Middle frontal gyrus (tissue), 1 donor: Measurements from ENCODE around the gene PRLR.

Experiments used
- DNase-seq: peaks from one replicate; pipeline ENCODE4 v3.0.0-alpha.2; 2015; ENCODE audit warnings: low spot score; ENCODE audit errors: extremely low spot score

Gene PRLR

GRCh38 chr5:35236770-35237169, 6.5 kb upstream of the PRLR start:
- no peak for DNase-seq

DNA sequence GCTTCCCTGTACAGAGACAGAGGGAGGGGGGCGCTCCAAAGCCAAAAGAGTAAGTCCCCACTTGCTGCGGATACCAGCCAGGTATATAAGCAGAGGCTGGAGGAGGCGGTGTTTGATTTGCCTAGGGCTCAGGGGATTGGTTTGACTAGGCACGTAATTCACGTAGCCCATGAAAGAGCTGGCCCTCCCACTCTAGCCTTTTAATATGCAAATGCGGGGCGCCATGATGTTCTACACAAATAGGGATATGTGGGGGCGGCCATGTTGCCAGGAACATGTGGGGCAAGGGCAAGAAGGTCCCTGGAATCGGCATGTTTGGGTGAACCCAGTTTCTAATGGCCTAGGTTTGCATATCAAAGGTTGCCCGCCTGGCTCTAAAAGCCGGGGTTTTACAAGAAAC, 3.3 kb upstream of the PRLR start:
- no peak for DNase-seq

- no peak for DNase-seq
Measured at GRCh38 chr5:35233121-35233520, 2.8 kb upstream of the PRLR start.

GRCh38 chr5:35232124-35232523, 1.8 kb upstream of the PRLR start:
- DNase-seq: no peak

DNA sequence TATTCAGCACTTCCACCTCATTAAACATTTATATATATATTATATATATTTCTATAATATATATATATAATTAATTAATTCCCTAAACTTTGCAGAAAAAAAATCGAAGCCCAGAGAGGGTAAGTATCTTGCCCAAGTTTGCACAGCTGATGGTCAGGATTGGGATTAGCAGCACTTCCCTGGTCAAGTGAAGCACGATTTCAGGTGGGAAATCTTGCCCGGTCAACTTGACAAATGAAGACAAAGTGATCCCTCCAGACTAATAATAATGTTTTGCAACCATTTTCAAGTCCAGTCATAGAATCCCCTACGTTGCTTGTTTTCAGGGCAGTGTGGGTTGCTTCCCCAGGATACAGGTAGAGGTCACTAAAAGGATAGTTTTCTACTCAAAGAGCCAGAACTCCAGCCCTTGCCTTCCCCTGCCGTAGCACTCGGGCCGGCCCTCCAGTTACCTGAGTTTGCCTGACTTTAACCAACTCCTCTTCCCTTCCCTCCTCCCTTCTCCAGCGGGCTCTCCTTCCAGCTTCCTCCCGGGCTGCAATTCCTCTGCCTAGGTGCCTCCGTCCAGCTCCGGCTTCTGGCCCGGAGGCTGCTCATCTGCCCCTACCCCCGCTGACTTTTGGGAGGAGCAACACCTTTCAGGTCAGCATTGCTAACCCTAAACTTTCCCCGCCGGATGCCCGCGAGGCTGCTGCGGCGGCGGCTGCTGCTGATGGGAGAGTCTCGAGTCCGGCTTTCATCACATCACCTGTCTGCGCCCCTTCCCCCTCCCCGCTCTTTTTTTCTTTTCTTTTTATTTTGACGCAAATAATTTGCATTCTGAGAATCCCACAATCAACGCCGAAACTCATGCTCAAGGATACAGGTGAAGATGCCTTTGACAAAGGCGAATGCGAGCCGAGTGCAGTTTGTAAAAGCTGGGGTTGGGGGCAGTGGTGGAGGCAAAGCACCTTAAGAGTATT, 930 bp downstream of the PRLR start:
- DNase-seq: no peak

DNA sequence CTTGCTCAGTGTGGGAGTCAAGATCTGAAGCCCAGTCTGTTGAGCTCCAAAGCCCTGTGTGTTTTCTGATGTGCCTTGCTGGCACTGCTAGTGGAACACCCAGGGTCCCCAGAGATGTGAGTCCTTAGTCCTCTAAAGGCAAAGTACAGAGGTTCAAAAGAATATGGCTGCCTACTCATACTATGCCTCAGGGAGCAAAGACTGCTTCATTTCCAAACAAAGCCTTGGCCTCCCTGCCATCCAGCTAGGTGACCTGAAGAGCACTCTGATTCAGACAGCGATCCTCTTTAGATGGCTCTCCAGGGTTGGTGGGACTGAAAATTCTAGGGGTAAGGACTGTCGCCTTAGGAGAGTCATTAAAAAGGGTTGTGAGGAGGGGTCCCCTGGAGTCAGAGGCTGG, 2.0 kb downstream of the PRLR start:
- DNase-seq: no peak

GRCh38 chr5:35227720-35228119, 2.6 kb downstream of the PRLR start:
- DNase-seq: no peak

DNA sequence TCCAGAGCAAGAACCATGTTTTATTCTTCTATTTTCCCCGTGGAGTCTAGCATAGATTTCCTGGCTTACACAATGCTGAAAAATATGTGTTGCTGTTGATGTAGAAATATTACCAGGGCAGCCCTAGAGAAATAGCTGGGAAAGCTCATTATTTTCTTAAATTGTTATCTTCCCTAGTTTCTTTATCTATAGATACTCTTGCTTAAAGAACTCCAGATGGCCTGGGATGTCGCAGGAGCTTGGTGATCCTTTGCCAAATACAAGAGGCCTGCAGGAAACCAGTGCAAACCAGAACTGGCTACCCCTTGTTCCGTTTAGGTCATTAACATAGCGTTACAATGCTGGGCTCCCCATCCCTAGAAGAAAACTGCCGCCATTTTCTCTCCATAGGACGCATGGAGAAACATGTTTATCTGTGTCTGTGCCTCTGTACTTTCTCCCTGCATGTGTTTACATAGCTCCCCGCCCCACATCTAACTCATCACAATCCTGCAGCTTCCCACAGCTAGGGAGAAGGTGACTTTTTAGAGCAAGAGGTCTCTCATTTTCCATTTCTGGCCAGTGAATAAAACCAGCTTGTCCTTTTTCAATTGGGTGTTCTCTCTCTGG, 6.4 kb downstream of the PRLR start:
- DNase-seq: no peak

DNA sequence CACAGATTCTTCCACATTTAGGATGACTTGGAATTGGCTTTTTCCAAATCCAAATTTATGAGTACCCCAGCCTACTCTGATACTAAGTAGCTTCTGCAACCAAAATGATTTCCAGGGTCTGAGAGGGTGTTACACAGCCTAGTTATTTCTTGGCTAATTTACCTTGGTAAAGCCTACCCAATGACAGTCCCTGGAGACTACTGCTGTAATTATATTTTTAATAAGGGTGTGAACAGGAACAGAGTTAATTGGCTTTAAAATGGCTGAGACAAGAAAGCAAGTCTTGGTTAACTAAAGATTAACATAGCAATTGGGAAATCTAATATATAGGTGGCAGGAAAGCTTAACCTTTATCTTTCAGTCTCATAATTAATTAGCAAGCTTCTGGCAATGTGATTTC, 9.3 kb downstream of the PRLR start:
- DNase-seq: no peak

DNA sequence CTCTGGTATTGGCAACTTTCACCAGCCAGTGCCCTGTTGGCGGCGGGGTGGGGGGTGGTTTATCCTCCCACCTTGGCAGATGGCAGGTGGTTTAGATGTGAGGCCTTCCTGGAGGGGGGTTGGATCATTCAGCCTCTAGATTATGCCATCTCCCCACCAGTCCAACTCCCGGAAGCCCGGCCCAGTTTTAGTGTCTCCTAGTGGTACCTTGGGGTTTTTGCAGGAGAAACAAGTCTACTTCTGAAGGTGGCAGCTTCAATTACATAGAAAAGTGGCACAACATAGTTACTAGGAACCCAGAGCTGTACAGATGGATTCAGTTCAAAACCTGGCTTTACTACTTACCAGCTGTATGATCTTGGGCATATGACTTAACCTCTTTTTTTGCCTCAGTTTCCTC, 11.3 kb downstream of the PRLR start:
- no peak for DNase-seq

DNA sequence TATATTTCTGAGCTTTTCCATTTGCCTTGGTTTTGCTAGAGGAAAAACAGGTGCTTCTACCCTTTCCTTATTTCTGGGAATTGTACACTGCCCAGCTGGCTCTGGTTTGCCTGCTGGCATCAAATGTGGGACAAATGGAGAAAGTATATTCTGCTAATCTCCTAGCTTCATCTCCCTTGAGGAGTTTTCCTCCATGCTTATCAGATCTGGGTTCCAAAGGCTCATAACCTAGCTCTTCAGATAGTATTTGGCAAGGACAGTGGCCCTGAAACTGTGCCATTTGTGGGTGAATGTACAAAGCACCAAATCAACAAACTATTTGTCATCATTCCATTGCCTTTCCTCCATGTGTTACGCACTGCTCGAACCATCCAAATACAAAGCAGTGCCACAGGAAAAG, 16.2 kb downstream of the PRLR start:
- no peak for DNase-seq

DNA sequence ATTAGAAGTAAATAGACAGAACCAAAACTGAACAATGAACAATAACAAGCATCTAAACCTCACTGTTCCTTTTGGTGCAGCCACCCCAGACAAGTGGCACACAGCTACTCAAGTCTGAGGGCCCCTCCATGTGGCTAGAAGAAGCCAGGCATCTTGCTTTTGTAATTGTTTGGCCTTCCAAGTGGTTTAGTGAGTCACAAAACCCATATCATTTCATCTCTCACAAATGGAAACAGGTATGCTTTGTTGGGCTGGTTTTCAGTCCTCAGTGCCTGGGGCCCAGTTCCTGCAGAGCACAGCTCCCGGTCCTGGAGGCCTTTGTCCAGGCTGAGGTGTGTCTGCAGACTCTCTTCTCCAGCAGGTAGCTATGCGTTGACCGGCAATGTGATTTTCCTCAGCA, 16.7 kb downstream of the PRLR start:
- no peak for DNase-seq

DNA sequence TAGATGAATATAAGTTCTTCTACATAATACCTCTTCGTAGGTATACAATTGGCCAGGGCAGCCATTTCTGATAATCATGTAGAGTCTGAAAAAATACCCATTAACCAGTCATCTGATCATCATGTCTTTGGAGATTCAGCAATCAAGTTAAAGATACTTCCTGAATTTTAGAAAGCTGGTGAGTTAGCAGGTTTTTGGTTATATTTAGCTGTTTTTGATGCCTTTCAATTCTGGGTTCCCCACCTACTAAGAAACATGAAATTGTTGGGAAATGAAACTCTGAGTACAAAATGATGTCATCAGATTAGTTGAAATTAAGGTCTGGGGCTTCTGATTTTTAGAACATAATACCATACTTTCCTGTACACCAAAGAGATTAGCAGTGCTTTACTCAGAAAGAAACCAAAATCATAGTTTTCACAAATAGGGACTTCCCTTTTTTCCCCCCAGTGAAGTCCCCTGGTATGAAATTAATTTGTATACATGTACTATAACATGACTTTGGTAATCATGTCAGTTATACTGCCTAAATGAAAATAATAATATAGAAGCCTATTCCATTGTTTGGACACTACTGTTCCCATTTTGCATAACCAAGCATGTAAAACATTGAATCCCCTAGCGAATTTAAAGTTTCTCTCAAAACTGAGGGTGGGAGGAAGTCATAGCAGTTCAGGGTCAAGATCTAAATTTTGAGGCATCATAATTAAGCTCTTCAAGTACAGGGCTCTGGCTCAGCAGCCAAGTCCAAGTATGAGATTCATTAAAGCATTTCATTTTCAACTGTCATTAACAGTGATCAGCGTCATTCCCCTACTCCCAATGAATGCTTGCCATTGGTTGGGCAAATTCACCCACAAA, 17.9 kb downstream of the PRLR start:
- no peak for DNase-seq

GRCh38 chr5:35209862-35210261, 20.4 kb downstream of the PRLR start:
- no peak for DNase-seq

GRCh38 chr5:35205606-35206005, 24.7 kb downstream of the PRLR start:
- DNase-seq: no peak

DNA sequence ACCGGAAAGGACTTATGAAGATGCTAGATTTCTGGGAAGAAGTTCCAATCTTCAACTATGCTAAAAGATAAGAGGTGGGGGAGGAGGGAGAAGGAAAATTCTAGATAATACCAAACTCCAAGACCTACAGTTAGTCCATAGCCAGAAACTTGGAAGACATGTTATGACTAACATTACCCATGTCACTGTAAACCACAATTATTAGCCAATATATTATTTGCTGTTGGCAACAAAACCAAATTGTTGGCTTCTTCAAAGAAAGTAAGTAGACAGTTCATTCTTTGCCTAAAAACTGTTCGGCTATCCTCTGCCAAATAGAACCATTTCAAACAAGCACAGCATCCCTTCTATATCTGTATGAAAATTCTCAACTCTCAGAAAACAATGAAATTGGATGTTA, 25.1 kb downstream of the PRLR start:
- DNase-seq: no peak

DNA sequence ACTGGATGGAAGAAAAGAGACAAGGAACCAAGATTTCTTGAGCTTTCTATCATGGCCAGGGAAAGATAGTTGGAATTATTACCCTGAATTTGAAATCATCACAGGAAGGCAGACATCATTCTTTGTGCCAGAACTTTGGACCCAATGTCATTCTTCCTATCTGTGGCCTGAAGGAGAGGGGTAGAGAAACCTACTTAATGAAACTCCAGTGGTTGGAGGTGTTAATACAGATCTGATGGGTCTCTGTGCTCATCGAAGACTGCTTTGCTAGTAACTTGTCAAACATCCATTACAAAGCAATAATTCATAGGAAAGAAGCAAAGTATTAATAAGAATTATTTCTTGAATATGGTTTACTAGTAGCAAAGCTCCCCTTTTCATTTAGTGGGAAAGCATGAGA, 26.9 kb downstream of the PRLR start:
- no peak for DNase-seq

GRCh38 chr5:35202319-35203111, 27.8 kb downstream of the PRLR start:
- DNase-seq: no peak

- no peak for DNase-seq
Measured at GRCh38 chr5:35201291-35201690, 29.0 kb downstream of the PRLR start.

GRCh38 chr5:35199886-35200285, 30.4 kb downstream of the PRLR start:
- no peak for DNase-seq

- DNase-seq: no peak
Measured at GRCh38 chr5:35198686-35199085, 31.6 kb downstream of the PRLR start.
